Anterior cingulate cortex (tissue), 58 donors: ENCODE measurements around the gene FN3KRP.

Experiments
- DNase-seq, 58 donors: peaks; one replicate each; lab custom pipeline; 2025; lab: John Stamatoyannopoulos, UW

The FN3KRP gene

DNA sequence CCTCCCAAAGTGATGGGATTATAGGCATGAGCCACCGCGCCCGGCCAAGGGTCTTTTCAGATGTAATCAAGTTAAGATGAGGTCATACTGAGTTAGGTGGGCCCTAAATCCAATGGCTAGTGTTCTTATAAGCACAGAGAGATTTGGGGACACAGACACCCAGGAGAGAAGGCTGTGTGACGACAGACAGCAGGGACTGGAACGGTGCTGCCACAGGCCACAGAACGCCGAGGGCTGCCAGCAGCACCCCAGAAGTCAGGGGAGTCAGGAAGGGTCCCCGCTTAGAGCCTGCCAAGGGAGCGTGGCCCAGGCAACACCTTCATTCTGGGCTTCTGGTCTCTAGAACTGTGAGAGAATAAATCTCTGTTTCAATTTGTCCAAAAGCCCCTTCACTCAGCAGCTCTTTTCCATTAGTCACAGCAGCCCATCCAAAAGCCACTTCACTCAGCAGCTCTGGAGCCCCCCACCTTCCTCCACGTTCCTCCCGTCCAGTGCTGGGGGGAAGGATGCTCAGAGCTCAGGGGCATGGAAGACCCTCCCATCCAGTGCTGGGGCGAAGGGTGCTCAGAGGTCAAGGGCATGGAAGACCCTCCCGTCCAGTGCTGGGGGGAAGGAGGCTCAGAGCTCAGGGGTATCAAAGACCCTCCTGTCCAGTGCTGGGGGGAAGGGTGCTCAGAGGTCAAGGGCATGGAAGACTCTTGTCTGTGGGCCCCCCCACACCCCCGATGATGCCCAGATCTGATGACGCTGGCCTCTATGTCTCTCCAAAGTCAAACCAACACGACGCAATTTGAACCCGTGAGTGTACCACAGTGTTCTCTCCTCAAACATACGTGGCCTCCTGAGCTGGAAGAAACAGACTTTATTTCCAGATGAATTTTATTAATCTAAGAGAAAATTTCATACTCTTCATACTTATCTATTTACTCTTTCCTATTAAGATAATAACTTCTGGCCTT, 29.9 kb upstream of the FN3KRP start:
- no peak for DNase-seq

DNA sequence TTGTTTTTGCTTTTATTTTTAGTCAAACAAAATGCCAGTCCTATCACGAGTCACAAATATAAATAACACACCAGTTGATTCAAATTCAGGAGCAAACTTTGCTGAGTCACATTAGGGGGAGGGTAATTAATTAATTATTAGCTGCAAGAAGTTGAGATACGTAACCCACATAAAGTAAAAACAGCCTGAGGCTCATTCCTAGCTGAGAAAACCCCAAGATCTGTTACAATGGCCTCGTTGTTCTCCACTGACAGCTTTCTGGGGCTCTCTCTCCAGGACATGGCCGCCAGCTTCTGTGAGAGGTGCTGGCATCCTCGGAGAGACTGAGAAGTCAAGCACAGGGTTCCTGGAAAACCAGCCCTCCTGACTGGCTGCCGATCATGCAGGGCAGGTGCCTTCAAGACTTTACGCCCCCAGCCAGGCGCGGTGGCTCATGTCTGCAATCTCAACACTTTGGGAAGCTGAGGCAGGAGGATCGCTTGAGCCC, 29.1 kb upstream of the FN3KRP start:
- DNase-seq: peak in 28 of 58 donors; percentile 23 to 74 (median 43)

DNA sequence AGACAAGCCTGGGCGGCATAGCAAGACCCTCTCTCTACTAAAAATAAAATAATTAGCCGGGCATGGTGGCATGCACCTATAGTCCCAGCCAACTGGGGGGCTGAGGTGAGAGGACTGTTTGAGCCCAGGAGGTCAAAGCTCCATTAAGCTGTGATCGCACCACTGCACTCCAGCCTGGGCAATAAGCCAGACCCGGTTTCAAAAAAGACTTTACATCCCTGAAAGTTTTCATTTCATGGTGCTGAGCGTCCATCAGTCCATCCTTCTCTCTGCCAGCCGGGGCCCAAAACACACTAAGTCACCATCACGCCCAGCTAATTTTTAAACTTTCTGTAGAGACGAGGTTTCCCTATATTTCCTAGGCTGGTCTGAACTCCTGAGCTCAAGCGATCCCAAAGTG, 28.6 kb upstream of the FN3KRP start:
- DNase-seq: peak in 1 of 58 donors; percentile 22

DNA sequence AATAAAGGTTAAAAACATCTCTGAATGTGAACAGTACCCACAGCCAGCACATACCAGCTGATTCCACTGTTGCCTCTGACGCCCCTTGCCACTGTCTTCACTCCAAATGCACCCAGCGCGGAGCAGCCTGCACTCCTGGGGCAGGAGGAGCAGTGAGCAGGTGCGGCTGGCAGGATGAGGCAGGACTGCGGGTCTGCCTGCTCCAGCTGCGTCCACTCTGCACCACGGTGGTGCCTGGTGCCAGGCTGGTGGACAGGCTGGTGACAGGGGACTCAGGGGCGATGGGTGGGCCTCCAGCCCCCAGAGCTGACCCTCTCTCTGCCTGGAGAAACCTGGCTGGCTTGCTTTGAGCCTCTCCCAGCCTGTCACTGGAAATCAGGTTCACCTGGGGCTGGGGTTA, 27.4 kb upstream of the FN3KRP start:
- DNase-seq: no peak

DNA sequence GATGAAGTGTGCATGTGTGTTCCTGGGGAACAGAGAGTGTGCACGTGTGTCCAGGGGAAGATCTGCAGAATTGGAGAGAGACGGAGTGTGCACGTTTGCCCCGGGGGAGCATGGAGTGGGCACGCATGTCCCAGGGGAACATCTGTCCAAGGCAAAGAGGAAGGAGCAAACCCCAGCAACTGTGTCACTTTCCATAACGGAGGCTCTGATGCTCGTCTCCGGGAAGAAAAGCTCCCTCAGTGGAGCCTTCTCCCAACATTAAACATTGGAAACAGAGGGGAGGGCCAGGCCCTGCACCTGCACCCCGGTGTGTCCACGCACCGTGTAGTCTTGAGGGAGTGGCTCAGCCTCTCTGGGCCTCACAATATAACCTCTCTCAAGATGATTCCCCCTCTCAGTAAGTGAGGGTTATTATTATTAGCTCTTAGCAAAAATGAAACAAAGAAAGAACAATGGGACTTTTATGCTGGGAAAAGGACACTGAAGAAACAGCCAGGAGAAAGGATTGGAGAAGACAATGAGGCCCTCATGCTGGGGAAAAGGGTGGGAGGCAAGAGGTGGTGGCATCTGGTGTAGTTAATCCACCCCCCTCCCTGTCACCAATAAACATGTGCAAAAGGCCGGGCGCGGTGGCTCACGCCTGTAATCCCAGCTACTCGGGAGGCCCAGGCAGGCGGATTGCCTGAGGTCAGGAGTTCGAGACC, 25.6 kb upstream of the FN3KRP start:
- DNase-seq: peak in 24 of 58 donors; percentile 33 to 84 (median 58)

DNA sequence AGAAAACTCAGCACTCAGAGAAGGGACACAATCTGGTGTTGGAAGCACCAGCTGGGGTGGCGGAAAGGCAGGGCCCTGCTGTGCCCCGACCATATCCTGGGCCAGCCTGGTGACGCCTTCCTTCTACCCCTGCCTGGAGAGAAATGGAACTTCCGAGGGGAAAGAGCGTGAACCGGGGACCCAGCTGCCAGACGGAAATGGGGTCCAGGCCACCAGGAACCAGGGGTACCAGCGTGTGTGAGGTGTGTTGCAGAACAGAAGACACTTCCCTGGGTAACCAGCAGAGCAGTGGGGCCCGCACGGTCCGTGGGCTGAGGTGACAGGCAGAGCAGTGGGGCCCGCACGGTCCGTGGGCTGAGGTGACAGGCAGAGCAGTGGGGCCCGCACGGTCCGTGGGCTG, 24.8 kb upstream of the FN3KRP start:
- no peak for DNase-seq

DNA sequence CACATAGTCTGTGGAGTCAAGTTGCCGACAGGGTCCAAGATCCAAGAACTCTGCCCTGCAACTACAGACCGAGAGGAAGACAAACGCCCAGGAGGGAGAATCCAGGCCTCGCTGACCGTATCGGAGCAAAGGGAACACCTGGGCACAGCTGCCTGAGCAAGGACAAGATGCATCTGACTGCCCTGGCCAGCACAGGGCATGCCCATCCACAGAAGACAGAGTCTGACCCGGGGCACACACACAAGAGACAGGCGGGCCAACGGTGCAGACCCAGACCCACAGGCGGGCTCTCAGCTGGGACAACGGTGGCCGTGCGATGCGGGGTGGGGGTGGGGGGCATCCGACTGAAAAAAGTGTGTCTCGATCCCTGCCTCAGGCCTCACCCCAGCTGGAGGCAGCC, 24.2 kb upstream of the FN3KRP start:
- DNase-seq: no peak

DNA sequence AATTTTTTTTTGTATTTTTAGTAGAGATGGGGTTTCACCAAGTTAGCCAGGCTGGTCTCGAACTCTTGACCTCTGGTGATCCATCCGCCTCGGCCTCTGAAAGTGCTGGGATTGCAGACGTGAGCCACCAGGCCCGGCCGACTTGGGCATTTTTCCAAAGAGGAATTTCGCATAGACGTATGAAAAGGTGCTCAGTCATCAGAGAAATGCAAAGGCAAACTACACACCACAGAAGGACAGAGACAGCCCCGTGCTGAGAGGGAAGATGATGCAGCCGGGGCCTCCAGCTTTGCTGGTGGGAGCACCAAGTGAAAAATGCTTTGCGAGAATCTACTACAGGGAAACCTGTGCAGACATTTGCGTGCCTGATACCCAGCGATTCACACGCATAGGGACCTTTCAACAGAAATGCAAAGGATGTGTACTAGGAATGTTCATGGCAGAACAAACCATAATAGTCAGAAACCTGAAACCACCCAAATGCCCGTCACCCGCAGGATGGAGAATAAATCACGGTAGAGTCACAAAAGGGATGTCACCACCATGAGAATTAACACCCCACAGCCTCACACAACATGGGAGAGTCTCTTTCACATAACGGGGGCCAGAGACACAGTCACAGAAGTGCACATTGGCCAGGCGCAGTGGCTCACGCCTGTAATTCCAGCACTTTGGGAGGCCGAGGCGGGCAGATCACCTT, 23.2 kb upstream of the FN3KRP start:
- DNase-seq: no peak

DNA sequence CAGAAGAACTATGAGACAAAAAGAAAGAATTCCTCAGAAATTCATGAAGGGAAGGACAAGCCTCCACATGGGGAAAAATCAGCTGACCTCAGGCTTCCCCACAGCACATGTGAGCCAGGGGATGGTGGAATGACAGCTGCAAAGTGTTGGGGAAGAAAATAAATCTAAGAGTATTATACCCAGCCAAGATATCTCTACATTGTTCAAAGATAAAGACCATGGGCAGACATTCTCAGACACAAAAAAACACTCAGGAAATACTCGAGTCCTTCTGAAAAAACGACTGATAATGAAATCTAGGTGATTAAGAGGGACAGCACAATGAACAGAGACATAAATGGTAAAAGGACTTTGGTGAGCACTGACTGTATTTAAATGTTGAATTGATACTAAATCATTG, 21.9 kb upstream of the FN3KRP start:
- DNase-seq: no peak

DNA sequence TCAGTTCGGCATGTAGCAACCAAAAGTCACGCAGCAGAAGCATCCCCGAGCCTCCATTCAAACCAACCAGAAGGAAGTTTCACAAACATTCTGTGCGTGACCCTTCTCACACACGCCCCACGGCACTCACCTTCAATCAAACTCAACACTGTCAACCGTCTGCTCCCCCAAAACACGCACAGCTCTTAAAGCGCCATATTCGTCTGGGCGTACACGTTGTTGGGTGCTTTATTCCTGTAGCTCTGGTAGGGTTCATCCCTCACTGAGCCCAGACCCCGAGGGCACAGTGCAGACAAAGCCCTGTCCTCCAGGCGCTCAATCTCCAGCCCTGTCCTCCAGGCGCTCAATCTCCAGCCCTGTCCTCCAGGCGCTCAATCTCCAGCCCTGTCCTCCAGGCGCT, 20.2 kb upstream of the FN3KRP start:
- no peak for DNase-seq

DNA sequence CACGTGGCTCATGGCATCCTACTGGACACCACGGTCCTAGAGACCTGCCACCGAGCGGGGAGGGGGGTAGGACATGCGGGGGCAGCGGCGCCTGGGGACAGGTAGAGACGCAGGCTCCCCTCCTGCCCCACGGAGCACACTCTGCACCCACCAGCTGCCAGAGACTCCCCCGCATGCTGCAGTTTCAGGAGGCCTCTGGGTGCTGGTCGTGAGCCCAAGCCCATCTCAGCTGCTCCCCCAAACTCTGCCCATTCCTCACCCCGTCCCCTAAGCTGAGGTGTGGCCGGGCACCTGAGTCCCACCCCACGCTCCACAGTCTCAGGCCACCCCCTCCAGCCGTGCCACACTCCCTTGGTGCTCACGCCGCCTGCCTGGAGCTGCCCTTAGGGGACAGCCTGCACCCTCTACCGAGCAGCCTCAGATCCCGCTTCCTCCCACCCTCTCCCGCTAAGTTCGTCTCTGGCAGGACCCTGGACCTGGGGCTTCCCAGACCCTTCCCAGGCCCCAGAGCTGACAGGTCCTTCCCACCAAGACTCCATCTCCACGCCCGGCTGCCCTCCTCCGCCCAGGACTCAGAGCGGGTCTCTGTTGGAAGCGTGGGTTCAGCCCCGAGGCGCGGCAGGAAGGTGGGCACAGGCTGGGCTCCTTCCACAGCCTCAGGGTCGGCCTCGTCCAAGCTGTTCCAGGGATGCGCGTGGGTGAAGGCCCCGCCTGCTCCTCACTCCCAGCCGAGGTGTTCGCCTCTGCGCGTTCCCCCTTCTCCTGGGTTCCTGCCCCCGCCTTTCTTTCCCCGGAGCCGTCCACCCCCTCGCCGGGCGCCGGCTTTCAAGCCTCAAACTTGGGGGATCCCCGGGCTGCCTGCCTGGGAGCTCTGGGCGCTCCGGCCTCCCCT, 19.3 kb upstream of the FN3KRP start:
- peak in 16 of 58 donors; percentile 15 to 68 (median 38) for DNase-seq

DNA sequence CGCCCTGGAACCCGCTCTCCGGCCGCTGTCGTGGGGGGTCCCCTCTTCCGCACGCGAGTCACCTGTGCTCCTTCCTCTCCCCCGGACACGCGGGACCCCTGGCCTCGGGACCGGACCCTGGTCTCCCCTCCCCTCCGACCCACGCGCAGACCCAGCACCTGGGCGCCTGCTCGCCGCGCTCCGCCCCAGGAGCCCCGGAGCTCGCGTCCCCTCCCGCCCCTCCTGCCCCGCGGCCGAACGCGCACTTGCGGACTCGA, 18.8 kb upstream of the FN3KRP start:
- DNase-seq: no peak

DNA sequence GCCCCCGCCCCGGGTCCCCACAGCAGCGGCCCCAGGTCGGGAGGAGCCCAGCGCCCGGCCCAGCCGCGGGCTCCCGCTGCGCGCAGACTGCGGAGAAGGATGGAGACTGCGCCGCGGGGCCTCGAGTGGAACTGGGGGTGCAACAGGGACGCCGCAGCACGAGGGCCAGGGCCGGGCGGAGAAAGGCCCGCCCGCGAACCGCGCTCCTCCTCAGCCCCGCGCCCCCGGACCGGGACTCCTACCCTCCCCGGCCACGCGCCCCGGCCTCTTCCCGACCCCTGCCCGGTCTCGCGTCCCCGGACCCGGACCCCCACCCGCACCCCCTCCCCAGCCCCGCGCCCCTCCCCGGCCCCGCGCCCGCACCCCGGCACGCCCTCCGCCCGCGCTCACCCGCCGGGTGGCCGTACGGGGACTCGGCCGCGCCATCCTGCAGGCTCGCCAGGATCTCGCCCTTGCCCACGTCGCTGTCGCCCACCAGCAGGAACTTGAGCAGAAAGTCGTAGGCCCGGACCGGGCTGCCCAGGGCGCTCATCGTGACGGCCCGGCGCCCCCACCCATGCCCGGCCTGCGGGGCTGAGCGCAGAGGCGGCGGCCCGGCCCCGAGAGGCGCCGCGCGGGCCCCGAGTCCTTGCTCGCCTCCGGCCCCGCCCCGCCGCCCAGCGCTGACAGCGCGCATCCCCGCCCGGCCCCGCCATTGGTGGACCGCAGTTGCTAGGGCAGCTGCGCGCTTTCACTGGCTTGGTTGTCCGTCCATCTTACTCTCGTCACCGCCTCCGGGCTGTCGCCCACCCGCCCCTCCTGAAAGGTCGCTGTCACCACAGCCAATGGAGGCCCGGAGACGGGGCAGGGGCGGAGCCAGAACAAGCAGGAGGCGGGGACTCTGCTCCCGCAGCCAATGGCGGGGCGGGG, 18.2 kb upstream of the FN3KRP start, which contains the start of gene RAB40B:
RAB40B (minus strand) TSS at position 634 of the 909 bp plus-strand sequence; CDS start at position 532, 102 bp downstream.
- DNase-seq: peak; percentile 83 to 100 (median 99)

DNA sequence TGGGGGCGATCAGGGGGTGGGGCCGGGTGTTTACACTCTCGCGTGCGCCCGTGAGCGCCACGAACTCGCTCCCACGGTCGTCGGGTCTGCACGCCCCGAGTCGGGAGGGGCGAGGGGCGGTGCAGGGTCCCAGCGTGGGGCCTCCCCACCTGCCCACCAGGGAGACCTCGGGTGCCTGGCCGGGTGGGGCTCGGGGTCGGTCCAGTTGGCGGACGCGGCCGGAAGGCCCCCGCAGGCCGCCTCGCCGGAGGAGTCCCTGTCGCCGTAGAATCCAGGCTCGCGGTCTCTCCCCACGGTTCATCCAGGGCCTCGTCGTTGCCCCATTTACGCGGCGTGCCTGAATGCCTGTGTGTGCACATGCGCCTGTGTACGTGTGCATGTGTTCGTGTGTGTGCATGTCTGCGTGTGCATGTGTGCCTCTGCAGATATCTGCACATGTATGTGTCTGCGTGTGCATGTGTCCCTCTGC, 17.5 kb upstream of the FN3KRP start:
- no peak for DNase-seq

DNA sequence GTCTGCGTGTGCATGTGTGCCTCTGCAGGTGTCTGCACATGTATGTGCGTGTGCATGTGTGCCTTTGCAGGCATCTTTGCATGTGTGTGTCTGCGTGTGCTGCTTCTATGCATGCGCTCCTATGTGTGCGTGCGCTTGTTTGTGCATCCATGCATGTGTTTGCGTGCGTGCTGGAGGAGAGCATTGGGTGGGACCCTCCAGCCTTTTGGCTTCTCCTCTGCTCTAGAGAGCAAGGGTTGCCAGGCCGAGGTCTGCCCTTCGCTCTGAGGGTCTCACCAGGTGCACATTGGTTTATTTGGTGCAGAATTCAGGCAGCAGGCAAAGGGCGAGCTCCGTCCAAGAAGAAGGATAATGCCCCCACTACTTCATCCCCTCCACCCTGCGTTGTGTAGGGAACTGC, 17.0 kb upstream of the FN3KRP start:
- DNase-seq: no peak

DNA sequence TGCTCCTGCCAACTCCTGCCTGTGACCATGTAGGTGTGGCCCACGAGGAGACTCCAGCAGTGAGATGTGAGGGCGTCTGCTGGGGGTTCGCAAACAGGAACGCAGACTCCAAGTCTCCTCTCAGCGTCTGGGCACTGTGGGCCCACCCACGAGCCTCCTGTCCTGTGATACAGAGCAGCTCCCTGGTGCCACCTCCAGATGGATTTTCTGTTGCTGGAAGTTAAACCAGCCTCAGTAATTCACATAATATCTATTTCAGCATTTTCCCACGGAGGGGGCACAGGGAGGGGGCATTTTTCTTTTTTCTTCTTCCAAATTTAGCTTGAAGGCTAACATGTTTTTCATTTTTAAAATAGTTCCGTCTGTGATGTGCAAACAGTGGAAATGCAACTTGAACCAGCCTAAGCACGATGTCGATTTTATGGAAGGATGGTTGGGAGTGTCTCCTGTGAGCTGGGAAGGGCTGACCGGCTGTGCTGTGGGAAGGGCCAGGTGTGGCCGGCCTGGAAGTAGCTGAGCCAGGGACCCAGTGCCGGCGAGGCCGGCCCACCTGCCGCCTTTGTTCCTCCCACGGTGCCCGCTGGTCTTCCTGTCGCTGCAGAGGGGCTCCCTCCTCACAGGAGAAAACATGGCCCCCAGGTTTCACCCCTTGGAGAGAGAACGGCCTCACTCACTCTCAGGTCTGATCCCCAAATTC, 14.1 kb upstream of the FN3KRP start:
- peak in 35 of 58 donors; percentile 24 to 87 (median 58) for DNase-seq

DNA sequence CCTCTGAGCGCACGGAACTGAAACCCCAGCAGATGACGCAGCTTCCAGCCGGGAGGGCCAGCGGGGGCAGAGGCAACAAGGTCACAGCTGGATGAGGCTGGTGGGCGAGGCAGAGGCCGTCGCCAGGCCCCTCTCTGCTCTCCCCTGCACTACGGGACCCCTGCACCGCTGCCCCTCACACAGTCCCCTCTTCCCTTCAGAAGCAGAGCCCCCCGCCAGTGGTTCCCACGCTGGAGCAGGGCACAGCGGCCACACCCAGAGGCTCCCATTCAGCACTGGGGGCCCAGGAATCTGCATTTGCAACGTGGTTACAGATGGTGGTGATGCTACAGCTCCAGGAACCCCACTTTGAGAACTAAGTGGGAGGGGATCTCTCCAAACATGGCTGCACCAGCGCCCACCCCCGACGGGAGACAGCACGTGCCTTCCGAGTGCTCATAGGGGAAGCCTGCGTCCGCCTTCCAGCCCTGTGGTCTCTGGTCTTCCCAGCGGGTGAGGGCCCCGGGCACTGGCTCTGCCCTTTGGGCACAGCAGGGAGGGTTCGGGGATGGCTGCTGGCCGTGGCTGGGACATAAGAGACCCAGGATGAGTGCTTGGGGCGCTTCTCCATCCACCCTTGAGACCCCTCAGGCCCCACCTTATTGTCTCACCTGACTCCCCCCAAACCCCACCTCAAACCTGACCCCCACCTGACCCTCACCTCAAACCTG, 13.3 kb upstream of the FN3KRP start:
- DNase-seq: no peak
